Right forelimb (tissue), 1 donor: ENCODE data around the gene NOVA2.

Source experiments
- DNase-seq: peaks from one replicate; pipeline ENCODE4 v3.0.0-alpha.2; 2018

The NOVA2 gene, protein sequence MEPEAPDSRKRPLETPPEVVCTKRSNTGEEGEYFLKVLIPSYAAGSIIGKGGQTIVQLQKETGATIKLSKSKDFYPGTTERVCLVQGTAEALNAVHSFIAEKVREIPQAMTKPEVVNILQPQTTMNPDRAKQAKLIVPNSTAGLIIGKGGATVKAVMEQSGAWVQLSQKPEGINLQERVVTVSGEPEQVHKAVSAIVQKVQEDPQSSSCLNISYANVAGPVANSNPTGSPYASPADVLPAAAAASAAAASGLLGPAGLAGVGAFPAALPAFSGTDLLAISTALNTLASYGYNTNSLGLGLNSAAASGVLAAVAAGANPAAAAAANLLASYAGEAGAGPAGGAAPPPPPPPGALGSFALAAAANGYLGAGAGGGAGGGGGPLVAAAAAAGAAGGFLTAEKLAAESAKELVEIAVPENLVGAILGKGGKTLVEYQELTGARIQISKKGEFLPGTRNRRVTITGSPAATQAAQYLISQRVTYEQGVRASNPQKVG

DNA sequence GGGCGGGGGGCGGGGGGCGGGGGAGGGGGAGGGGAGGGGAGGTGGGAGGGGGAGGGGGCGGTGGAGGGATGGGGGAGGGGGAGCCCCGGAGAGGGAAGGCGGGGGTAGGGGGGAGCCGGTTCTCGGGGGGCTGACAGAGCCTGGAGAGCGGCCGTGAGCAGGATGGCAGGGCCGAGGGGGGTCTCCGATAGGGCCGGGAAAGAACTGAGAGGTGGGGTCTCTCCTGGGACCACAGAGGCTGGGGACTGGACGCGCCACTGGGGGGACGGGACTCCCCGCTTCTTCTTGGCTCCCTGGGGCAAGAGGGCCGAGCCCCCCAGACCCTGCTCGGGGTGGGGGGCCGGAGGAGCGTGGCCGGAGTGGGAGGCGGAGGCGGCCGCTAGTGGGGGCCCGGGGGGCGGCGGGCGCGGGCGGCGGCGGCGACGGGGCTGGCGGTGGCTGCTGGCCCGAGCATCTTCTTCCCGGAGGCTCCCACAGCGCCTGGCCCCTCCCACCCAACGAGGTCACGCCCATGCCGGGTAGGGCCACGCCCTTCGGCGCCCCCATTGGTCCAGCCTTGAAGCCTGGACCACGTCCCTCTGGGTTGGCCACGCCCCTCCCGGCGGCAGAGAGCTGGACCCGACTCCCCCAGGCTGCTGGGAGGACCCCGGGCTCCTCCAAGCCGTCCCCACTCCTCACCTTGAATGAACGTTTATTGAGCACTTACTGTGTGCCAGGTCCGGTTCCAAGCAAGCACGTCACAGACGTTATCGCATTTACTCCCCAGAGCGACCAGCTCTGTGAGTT is at the start of gene NOVA2:
Gene NOVA2 (minus strand): TSS at position 313 of the 786 bp plus-strand sequence. CDS start 514 bp downstream, outside the sequence.
- DNase-seq: peak; percentile 67

DNA sequence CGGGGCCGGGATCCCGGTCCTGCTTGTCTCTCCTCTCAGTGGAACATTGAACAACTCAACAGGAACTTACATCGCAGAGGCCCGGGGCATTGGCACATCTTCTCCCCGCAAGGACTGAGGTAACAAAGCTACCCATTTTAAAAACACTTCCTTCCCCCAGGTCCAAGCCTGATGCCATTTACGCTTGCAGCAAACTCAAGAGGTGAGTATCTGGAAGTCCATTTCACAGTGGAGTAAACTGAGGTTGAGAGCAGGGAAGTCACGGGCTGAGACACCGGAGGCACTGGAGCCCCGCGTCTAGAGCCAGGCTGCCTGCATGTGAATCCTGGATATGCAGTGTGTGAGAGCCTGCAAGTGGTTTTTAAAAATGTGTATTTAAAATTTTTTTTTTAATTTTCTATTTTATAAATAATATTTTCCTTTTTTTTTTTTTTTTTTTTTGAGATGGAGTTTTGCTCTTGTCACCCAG is 49.7 kb upstream of the NOVA2 start:
- no peak for DNase-seq

DNA sequence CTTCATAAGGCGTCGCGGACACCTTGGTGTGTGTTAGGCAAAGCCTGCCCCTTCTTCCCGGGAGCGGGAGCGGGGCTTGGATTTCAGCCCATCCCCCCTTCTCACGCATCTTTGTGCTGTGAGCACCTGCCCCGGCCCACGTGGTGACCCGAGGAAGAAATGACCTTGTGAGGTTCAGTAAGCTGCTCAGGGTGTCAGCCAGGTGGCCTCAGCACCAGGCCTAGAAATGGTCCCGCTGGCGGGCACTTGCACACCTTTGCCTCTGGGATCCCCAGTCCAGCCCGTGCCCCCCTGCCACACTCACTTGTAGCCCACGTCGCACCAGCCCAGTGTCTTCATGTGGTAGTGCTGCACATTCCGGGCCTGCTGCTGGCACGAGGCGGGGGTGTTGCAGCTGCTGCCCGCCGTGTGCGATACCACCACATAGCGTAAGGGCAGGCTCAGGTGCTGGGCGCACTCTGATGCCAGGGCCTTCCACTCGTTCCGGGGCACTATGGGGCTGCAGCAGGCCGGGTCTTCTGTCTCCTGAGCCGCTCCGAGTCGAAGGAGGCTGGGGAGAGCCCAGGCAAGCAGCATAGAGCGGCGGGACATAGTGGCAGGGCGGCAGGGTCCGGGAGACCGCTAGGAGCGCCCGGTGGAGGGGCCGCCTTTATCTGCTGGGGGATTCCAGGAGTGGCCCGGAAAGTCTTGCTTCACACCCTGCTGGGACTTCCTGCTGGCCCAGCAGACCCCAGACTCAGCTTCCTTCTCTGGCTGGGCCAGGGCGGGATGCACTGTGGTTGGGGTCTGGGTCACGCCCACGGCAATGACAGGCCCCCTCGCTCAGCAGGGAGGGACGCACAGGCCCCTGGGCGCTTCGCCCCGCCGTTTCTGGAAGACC is 49.0 kb upstream of the NOVA2 start, which contains the start of gene PGLYRP1:
Gene PGLYRP1 (minus strand): TSS at position 623 of the 880 bp plus-strand sequence. CDS start 32 bp downstream, at position 591.
- peak; percentile 39 for DNase-seq

DNA sequence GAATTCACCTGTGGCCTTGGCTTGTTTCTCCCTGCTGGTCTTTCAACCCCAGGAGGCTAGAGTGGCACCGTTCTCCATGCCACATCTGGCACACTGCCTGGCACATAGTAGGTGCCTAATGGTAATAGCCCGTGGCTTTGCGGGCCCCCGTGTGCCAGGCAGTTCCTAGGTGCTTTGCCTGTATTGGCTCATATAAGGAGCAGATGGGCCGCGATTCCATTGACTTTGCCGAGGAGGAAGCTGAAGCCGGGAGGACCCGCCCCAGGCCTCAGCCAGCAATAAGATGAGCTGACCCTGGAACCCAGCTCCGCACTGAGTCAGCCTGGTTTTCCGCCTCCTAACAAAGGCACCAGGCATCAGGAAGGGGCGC is 48.4 kb upstream of the NOVA2 start:
- DNase-seq: no peak

DNA sequence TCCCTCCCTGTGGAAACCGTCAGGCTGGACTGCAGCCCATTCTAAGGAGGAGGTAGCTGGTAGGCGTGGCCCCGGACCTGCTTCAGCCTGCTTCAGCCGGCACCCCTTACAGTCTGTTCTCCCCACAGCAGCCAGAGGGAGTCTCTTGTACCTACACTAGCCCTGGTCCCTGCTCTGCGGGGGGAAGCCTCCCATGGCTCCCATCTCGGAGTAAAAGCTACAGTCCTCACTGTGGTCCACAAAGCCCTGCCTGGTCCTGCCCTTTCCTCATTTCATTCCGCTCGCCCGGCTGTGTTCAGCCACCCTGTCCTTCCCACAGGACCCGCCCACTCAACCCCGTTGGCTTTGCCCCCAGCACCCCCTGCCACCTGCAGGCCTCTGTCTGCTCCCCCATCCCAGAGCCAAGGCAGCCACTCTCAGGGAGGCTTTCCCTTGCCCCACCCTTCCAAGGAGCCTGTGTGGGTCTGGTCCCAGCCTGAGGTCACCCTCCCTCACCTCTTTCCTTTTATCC is 47.9 kb upstream of the NOVA2 start:
- DNase-seq: no peak

DNA sequence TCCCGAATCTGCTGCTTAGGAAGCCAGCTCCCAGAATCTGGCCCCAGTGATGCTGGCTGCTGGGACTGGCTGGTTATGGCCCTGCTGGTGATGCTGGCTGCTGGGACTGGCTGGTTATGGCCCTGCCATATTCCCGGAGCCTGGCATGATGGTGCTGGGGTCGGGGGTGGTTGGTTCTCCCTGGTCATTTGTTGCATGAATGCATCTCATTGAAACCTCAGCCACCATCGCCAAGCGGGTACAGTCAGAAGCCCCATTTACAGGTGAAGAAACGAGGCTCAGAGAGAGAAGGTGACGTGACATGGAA is 47.1 kb upstream of the NOVA2 start:
- no peak for DNase-seq

DNA sequence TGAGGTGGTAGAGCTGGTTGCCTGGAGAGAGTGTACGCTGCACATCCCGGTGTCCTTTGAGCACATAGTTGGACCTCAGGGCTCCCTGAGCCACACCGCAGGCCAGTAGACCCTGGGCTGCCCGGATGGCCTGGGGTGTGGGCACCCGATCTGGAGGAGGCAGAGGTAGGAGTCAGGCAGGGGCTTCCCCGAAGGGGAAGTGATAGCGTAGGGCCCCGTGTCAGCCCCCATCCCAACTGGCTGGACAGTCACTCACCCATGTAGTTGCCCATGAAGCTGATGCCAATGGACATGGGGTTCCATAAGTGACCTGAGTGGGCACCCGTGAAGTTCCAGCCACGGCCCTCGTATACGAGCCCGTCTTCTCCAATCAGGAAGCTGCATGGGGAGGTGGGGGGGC is 45.6 kb upstream of the NOVA2 start:
- DNase-seq: peak; percentile 35

DNA sequence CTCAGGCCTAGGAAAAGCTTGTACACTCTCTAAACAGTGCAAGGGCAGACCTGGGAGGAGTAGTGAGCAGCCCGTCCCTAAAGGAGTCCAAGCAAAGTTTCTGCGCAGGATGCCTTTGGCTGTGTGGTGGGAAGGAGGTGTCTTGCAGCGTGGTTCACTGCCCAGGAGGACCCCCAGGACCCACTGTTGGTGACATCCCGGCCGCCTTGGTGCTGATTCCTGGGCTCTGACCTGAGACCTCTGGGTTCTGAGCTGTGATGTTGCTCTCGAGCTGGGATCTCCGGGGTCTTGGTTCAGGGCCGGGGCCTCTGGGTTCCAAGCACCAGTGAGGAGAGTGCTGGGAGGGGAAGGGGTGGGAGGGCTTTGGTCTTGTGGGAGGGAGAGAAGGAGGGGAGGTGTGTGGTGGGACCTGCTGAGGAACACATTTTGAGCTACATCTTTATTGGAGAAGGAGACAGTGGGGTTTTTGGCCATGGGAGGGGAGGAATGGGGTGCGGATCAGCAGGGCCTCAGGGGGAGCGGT is 45.1 kb upstream of the NOVA2 start:
- DNase-seq: no peak

DNA sequence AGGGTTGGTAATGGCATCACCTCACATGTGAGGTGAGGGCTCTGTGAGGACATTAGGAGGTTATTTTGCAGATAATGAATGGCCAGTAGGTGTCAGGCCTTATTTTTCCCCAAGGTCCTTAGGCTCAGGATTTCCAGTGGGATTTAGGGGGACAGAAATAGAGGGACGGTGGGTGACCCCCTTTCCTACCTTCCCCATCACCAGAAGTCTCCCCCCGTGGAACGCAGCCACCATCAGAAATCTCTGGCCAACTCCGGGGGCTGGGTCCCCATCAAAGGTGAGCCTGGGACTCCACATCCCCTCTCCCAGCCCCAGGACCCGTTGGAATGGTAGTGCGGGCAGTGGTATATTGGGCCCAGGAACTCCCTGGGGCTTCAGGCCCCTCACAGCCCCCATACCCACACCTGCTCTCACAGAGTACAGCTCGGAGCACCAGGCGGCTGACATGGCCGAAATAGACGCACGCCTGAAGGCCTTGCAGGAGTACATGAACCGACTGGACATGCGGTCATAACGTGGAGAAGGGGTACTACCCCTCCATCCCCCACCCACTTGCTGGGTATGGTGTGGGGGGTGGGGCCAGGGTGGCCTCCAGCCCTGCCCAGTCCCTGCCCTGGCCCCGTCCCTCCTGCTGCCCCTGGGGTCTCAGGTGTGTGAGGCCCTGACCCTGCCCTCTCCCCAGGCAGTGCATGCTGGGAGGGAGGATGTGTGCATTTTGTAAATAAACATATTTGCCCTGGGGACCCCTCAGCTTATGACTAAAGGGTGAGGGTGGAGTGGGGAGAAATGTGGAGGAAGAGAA is 44.4 kb upstream of the NOVA2 start:
- no peak for DNase-seq

DNA sequence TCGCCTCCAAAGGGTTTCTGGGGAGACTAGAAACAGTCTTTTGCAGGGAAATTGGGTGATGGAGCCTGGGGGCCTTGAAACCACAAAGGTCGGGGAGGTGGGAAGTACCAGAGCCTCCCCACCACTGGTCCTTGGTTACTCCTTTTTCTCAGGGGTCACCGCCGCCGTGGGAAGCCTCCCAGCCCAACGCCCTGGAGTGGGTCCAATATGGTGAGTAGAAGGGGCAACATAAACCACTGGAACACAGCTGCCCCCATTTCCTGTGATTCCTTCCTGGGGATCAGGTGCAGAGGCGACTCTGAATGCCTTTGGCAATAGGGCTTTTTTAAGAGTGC is 43.4 kb upstream of the NOVA2 start:
- no peak for DNase-seq

DNA sequence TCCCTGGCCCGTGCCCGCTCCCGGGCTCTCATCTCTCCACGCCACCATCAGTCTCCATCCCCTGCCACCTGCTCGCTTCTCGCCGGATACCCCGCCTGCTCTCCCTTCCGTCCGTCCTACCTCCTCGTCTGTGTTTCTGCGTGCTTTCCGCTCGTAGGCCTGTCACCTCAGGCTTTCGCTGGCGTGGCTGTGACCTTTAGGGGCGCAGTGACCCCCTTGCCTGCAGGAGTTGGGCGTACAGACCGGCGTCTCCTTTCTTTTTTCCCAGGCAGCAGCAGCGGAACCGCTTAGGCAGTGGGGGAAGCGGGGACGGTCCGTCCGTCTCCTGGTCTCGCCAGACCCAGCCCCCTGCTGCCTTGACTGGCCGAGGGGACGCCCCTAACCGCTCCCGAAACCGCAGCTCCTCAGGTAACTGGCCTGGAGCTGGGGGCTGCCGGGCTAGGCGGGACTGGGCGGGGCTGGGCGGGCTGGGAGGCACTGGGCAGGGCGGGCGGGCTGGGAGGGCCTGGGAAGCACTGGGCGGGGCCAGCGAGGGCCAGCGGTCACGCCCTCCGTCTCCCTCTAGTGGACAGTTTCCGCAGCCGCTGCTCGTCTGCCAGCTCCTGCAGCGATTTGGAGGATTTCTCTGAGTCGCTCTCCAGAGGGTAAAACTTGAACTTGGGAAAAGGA is 42.9 kb upstream of the NOVA2 start:
- DNase-seq: peak; percentile 91

DNA sequence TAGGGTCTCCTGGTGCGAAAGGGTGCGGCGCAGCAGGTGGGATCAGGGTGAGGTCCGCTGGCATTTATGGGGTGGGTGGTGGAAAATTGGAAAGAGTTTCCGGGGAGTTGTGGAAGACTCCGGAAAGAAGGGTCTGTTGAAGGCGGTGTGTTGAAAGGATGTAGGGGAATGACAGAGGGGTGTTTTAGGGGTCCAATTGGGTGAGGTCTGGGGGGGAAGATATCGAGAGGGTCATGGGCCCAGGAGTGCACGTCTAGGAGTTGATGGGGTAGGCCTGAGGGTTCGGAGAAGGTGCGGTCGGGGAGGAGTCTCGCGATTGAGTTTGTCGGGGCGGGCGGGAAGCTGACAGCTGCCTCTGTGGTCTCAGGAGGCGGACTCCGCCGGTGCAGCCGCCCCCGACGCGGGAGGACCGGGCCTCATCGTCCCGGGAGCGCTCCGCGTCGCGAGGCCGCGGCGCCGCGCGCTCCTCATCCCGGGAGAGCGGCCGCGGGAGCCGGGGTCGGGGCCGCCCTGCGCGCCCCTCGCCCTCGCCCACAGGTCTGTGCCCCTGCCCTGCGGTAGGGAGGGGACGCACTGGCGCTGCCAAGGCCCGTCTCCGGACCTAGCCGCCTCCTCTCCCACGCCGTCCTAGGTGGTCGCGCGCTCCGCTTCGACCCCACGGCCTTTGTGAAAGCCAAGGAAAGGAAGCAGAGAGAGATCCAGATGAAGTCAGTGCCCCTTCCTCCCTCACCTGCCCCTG is 42.2 kb upstream of the NOVA2 start:
- no peak for DNase-seq

DNA sequence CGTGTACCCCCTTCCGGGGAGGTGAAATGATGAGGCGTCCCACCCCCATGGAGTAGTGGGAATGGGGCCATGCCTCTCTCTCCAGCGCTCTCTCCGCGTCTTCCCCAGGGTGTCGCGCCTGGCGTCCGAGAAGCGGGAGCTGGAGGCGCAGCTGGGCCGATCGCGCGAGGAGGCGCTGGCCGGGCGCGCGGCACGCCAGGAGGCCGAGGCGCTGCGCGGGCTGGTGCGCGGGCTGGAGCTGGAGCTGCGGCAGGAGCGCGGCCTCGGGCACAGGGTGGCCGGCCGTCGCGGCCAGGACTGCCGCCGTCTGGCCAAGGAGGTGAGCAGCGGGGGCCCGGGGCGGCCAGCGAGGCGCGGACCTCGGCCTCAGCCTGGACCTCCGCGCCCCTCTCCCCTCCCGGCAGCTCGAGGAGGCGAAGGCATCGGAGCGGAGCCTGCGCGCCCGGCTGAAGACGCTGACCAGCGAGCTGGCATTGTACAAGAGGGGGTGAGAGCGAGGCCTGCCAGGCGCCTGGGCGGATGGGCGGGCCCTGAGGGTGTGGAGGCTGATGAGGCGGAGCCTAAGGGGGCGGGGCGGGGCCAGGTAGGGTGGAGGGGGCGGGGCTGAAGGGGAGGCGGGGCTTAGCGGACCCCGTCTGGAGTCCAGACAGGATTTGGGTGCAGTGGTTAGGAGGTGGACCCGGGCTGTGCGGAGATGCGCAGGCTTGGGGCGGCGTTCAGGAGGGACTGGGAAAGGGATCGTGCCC is 41.4 kb upstream of the NOVA2 start:
- no peak for DNase-seq

DNA sequence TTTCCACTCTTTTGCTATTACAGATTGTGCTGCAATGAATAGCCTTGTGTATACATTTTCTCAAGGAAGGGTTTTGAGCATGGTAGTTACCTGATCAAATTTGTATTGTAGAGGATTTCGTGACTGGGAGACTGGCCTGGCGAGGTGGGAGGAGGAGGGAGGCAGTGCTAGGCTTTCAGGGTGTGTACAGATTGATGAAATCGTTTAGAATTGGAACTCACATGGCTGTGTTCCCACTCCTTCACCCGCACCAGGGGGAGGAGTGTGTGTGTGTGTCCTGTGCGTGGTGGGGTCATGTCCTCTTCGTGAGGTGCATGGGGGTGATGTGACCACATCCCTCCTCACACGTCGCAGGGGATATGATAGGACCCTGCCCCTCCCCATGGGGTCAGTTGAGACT is 40.9 kb upstream of the NOVA2 start:
- DNase-seq: no peak

DNA sequence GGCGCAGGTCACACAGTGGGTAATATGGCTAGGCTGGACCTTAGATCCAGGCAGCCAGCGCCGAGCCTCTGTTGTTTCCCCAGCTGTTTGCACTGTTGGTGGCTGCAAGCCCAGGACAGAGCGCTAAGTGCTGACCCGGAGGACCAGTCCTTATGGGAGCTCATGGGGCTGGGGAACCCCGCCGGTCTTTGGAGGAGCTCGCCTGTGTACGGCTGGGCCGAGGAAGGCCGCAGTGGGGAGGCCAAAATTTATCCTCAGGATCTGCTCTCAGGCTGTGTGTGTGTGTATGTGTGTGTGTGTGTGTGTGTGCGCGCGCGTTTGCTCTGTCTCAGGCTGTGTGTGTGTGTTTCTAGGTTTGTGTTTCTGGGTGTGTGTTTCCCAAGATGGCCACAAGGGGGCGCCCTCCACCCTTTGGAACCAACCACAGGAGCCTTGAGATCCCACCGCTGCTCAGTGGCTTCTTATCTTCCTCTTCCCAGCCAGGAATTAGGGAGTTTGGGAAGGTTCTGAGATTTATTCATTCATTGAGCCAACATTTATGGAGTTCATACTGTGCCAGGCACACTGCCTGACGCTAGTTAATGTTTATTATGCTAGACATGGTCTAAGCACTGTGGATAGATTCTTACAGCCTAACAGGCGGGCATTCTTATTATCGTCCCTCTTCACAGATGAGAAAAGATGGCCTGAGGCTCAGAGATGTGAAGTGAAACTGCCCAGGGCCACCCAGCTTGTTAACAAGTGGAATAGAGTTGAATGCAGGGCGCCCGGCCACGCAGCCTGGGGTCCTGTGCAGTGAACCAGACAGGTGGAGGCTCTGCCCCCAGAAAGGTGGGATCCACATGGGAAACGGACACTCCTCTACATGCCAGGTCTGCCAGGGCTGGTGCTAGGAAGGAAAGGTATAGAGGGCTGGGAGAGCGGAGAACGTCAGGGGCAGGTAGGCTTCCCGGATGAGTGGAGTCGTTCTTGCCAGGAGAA is 36.2 kb upstream of the NOVA2 start:
- DNase-seq: peak; percentile 81

DNA sequence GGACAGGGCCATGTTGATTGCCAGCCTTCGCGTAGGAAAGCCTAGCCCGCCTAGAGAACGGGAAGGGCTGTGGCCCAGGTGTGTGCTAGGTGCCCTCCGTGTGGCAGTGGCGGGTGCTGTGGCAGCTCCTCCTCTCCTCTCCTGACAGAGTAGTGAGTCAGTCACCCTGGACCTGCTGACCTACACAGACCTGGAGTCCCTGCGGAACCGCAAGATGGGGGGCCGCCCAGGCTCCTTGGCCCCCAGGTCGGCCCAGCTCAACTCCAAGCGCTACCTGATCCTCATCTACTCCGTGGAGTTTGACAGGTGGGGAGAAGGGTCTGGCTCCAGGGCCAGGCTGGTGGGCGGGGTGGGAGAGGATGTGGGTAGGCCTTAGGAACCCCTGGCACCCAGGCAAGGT is 32.7 kb upstream of the NOVA2 start:
- DNase-seq: no peak

DNA sequence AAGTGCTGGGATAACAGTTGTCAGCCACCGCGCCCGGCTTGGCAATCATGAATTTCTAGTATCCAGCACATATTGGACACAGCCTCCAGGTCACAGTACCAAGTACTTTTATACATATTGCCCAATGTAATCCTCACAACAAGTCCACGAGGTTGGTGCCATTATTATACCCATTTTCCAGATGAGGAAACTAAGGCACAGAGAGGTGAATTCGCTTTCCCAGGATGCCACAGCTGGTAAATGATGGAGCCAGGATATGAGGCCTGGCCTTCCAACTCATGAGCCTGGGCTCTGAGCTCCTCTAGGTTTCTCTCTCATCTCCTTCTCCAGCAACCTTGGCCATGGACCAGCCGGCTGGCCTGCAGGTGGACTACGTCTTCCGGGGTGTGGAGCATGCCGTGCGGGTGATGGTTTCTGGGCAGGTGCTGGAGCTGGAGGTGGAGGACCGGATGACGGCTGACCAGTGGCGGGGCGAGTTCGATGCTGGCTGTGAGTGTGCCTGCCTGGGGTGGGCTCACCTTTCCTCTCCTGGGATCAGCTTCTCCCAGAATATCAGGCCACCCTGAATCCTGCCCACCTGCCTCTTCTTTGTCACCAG is 29.1 kb upstream of the NOVA2 start:
- DNase-seq: no peak
